AML-193 (cell line): ENCODE results near the gene STIM1.
"Not testable (repeated sequence)": the region's sequence is repeated elsewhere in the genome, so short reads cannot be mapped to it uniquely, and the experiment has no call there.

Experiments used
- DNase-seq, 2 experiments: peaks; one replicate each; lab custom pipeline; 2025; lab: John Stamatoyannopoulos, UW

The STIM1 gene

GRCh38 chr11:3885855-3886254 lies 30.4 kb downstream of the STIM1 start:
- DNase-seq: no peak

- peak; percentile 18 to 32 for DNase-seq
These were observed 31.5 kb downstream of the STIM1 start for GRCh38 chr11:3886985-3887384.

- DNase-seq: no peak
These were observed 33.4 kb downstream of the STIM1 start for GRCh38 chr11:3888876-3889275.

- no peak for DNase-seq
These were observed 34.5 kb downstream of the STIM1 start for GRCh38 chr11:3890014-3890413.

- DNase-seq: no peak
These were observed 35.3 kb downstream of the STIM1 start for GRCh38 chr11:3890806-3891205.

- DNase-seq: no peak
These were observed 36.3 kb downstream of the STIM1 start for GRCh38 chr11:3891751-3892150.

DNA sequence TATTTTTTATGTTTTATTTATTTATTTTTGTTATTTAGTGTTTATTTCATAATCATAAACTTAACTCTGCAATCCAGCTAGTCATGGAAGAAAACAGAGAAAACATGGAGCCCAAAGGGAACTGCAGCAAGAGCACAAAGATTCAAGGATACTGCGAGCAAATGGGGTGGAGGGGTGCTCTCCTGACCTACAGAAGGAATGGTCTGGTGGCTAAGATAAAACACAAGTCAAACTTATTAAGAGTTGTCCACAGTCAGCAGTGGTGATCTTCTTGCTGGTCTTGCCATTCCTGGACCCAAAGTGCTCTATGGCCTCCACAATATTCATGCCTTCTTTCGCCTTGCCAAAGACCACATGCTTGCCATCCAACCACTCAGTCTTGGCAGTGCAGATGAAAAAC lies 36.7 kb downstream of the STIM1 start:
- DNase-seq: no peak

GRCh38 chr11:3893311-3893710 lies 37.8 kb downstream of the STIM1 start:
- no peak for DNase-seq

- peak; percentile 94 for DNase-seq
These were observed 38.8 kb downstream of the STIM1 start for GRCh38 chr11:3894128-3894731.

- peak; percentile 18 to 25 for DNase-seq
These were observed 41.2 kb downstream of the STIM1 start for GRCh38 chr11:3896644-3897043.

DNA sequence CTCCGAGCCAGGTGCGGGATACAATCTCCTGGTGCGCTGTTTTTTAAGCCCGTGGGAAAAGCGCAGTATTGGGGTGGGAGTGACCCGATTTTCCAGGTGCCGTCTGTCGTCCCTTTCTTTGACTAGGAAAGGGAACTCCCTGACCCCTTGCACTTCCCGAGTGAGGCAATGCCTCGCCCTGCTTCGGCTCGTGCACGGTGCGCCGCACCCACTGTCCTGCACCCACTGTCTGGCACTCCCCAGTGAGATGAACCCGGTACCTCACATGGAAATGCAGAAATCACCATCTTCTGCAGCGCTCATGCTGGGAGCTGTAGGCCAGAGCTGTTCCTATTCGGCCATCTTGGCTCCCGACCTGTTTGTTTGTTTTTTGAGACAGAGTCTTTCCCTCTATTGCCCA lies 44.8 kb downstream of the STIM1 start:
- not testable (repeated sequence) for DNase-seq

DNA sequence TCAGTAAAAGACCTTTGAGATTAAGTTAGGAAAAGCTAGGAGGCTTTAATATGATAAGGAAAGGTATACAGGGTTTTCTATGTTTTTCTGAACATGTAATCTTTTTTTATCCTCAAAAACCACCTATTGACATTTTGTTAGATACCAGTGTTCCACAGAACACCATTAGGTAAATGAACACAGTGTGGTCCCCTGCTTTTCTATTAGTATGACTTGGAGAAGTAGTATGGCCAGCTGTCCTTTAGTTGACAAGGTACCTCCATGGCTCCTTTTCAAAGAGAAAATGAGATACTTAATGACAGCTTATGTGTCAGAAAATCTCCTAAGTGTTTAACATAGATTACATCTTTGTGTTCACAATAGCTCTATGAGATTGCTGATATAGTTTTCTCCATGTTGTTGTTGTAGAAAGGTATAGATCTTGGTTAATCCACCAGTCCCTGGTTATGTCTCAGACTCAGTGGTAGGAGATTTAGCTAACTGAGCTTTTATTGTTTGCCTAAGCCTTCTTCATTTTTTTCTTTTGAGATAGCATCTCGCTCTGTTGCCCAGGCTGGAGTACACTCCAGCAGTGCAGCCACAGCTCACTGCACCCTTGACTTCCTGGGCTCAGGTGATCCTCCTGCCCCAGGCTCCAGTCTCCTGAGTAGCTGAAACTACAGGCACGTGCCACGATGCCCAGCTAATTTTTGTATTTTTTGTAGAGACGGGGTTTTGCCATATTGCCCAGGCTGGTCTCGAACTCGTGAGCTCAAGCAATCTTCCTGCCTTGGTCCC lies 46.0 kb downstream of the STIM1 start:
- DNase-seq: no peak

- no peak for DNase-seq
These were observed 47.0 kb downstream of the STIM1 start for GRCh38 chr11:3902441-3902840.

DNA sequence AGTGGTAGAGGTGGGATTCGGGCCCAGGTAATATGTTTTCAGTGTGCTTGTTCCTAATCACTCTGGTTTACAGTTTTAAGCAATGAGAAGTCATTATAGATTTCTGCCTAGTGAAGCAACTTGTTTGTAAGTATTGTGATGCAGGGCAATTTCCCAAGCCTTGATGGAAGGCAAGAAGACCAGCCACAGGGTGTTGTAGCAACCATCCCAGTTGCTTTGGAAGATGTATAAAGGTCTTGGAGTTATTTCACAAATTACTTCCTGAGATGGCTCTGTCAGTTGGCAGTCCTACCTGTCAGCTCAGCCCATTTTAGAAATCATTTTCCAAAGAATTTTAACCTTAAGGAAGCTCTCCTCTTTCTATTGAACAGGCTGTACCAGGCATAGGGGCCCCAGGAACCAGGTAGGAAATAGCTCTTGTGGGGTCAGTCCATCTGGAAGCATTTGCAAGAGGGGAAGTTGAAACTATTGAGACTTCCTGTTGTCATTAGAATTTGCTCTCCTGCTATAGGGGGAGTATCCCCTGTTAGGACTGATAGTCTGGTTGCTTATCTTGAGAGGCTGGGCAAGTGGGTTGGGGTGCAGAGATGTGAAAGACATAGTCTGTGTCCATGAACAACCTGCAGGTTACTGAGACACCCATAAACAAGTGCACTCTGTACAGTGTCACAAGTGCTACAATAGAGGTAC lies 47.9 kb downstream of the STIM1 start:
- DNase-seq: peak; percentile 30 to 52

GRCh38 chr11:3904228-3904627 lies 48.8 kb downstream of the STIM1 start:
- DNase-seq: no peak

DNA sequence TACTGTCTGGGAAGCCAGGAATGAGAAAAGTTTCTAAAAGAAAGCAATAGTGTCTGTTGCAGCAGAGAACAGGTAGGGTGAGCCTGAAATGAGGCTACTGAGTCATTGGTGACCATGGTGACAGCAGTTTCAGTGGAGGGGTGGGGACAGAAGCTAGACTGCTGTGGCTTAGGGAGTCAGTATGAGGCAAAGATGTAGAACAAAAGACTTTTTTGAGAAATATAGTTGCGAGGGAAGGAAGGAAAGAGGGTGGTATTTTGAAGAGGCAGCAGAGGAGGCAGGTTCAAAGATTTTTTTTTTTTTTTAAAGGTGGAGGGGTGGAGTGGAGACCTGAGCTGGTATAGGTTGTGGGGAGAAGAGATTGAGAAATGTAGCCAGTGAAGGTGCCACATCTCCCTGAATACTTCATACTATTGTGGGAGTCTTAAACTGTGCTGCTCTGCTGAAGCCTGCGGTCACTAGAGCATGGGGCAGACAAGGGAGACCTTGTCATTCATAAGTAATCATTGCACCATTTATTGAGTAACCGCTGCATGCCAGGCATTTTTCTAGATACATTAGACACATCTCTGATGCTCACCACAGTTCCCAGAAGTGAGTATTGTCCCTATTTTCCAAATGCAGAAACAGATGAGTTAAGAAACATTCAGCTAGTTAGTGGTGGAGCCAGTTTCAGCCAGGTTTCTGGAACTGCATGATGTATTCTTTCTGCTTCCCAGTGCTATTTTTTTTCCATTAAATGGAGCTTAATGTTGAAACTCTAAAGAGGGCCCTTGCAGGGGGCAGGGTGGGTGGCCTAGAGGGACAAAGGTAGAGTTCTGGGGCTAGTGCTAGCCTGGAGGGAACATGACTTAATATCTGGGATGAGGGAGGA lies 49.9 kb downstream of the STIM1 start:
- DNase-seq: peak; percentile 82 to 85

- no peak for DNase-seq
These were observed 50.7 kb downstream of the STIM1 start for GRCh38 chr11:3906166-3906565.

DNA sequence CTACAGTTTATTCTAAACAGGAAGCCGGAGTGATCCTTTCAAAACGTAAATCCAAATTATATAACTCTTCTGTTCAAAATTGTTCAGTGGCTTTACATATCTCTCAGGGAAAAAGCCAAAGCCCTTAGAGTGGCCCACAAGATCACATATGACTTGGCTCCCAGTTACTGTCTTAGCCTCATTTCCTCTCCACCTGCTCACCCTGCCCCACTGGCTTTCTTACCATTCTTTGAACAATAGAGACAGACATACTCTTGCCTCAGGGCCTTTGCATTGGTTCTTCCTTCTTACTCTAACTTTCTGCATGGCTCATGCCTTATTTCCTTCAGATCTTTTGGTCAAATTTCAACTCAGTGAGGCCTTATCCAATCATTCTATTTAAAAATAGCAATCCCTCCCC lies 52.1 kb downstream of the STIM1 start:
- DNase-seq: no peak

GRCh38 chr11:3909901-3910300 lies 54.4 kb downstream of the STIM1 start:
- no peak for DNase-seq

DNA sequence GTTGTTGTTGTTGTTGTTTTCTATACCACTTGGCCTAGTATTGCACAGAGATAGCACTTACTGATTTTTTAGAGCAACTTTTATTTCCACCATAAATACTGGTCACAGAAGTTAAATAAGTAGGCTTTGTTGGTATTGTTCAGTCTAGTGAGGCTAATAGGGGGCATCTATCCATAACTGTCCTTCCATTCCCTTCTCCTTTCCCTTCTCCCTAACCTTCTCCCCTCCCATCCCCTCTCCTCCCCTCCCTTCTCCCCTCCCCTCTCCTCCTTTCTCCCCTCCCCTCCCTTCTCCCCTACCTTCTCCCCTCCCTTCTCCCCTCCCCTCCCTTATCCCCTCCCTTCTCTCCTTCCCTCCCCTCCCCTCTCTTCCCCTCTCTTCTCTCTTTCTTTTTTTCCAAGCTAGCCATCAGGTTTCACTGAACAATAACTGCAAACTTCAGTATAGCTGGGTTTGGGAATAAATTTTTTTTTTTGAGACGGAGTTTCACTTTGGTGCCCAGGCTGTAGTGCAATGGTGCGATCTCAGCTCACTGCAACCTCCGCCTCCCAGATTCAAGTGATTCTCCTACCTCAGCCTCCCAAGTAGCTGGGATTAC lies 56.5 kb downstream of the STIM1 start:
- DNase-seq: no peak

GRCh38 chr11:3913921-3914320 lies 58.5 kb downstream of the STIM1 start:
- DNase-seq: peak; percentile 28 to 32

GRCh38 chr11:3914805-3915204 lies 59.3 kb downstream of the STIM1 start:
- no peak for DNase-seq
